ENCODE measurements around the gene MYLK. TPM values are rescaled to one million over a fixed set of nuclear protein-coding genes. Genes with fewer than 3 reads are reported as not detected.

MYLK gene
- total RNA-seq, 2 experiments from 2014 or later: 0.22 TPM; not detected in 1

GRCh38 chr3:123685780-123686179 is 198.4 kb downstream of the MYLK start:
- no peaks in the 10 kb centered on the region for H3K9me3 ChIP-seq (ENCODE audit: control insufficient read depth in 1 of 2, insufficient read depth in 1 of 2, low read length in 2 of 2)
- H3K36me3 Mint-ChIP-seq (ENCODE audit: low read depth): no peaks in the 10 kb centered on the region
- H3K9me3 Mint-ChIP-seq: no peaks in the 10 kb centered on the region
- H3K27me3 ChIP-seq (ENCODE audit: control insufficient read depth in 1 of 2, insufficient read depth in 2 of 2, low read length in 2 of 2): peaks cover 0 to 5% of the 10 kb centered on the region in 2 experiments
- intact Hi-C loops (cut with DNase I, micrococcal nuclease): no loop called here
- H3K36me3 ChIP-seq (ENCODE audit: insufficient read depth, low read length): no peaks in the 10 kb centered on the region
- H3K27ac ChIP-seq (ENCODE audit: low read depth in 1 of 2, low read length in 2 of 2): no peak overlapping the region
- H3K4me1 Mint-ChIP-seq (ENCODE audit: low read depth): no peaks in the 10 kb centered on the region
- ChIA-PET POLR2A (no interaction called here), CTCF (no interaction called here)
- no peak for TF ChIP-seq CTCF (IDR thresholded peaks at IDR 0.05)
- H3K27ac Mint-ChIP-seq: no peak overlapping the region
- H3K4me1 ChIP-seq (ENCODE audit: insufficient read depth, low read length): no peaks in the 10 kb centered on the region
- H3K4me3 Mint-ChIP-seq: no peak overlapping the region
- DNase-seq (no peak), ATAC-seq (ENCODE audit: poor library complexity) (no peak)
- no peaks in the 10 kb centered on the region for H3K27me3 Mint-ChIP-seq
- no peak overlapping the region for H3K4me3 ChIP-seq (ENCODE audit: low read length)

- intact Hi-C loops (cut with DNase I, micrococcal nuclease): no loop called here
- no peak overlapping the region for H3K4me3 Mint-ChIP-seq
- no peaks in the 10 kb centered on the region for H3K9me3 Mint-ChIP-seq
- no peaks in the 10 kb centered on the region for H3K27me3 Mint-ChIP-seq
- Histone ChIP-seq H3K27ac (ENCODE audit: low read depth in 1 of 2, low read length in 2 of 2) (no peak overlapping the region), H3K27me3 (ENCODE audit: control insufficient read depth in 1 of 2, insufficient read depth in 2 of 2, low read length in 2 of 2) (no peaks in the 10 kb centered on the region), H3K4me1 (ENCODE audit: insufficient read depth, low read length) (no peaks in the 10 kb centered on the region), H3K4me3 (ENCODE audit: low read length) (no peak overlapping the region), H3K36me3 (ENCODE audit: insufficient read depth, low read length) (no peaks in the 10 kb centered on the region), H3K9me3 (ENCODE audit: control insufficient read depth in 1 of 2, insufficient read depth in 1 of 2, low read length in 2 of 2) (no peaks in the 10 kb centered on the region)
- POLR2A ChIA-PET: no interaction called here
- CTCF ChIA-PET: no interaction called here
- DNase-seq (no peak), ATAC-seq (ENCODE audit: poor library complexity) (no peak)
- H3K27ac Mint-ChIP-seq: no peak overlapping the region
- no peaks in the 10 kb centered on the region for H3K4me1 Mint-ChIP-seq (ENCODE audit: low read depth)
- no peaks in the 10 kb centered on the region for H3K36me3 Mint-ChIP-seq (ENCODE audit: low read depth)
- TF ChIP-seq CTCF (IDR thresholded peaks at IDR 0.05): no peak
Measured at GRCh38 chr3:123684636-123685035, 199.5 kb downstream of the MYLK start.

GRCh38 chr3:123684209-123684608 is 199.9 kb downstream of the MYLK start:
- Histone ChIP-seq H3K9me3 (ENCODE audit: control insufficient read depth in 1 of 2, insufficient read depth in 1 of 2, low read length in 2 of 2) (no peaks in the 10 kb centered on the region), H3K27me3 (ENCODE audit: control insufficient read depth in 1 of 2, insufficient read depth in 2 of 2, low read length in 2 of 2) (no peaks in the 10 kb centered on the region), H3K4me3 (ENCODE audit: low read length) (no peak overlapping the region), H3K27ac (ENCODE audit: low read depth in 1 of 2, low read length in 2 of 2) (no peak overlapping the region), H3K36me3 (ENCODE audit: insufficient read depth, low read length) (no peaks in the 10 kb centered on the region), H3K4me1 (ENCODE audit: insufficient read depth, low read length) (no peaks in the 10 kb centered on the region)
- DNase-seq (no peak), ATAC-seq (ENCODE audit: poor library complexity) (no peak)
- H3K4me1 Mint-ChIP-seq (ENCODE audit: low read depth): no peaks in the 10 kb centered on the region
- intact Hi-C loops (cut with DNase I, micrococcal nuclease): no loop called here
- no peaks in the 10 kb centered on the region for H3K36me3 Mint-ChIP-seq (ENCODE audit: low read depth)
- no peaks in the 10 kb centered on the region for H3K27me3 Mint-ChIP-seq
- POLR2A ChIA-PET: no interaction called here
- H3K4me3 Mint-ChIP-seq: no peak overlapping the region
- no peak overlapping the region for H3K27ac Mint-ChIP-seq
- H3K9me3 Mint-ChIP-seq: no peaks in the 10 kb centered on the region
- TF ChIP-seq CTCF (IDR thresholded peaks at IDR 0.05): no peak
- CTCF ChIA-PET: no interaction called here
